ENCODE results near the gene WWOX.

- TF ChIP-seq POLR2A (IDR thresholded peaks at IDR 0.05) (no peak), CTCF (IDR thresholded peaks at IDR 0.05) (no peak)
Measured at GRCh38 chr16:78211020-78211599, 111.7 kb downstream of the WWOX start.

Data from thyroid gland (tissue), 4 donors.